Measurements from ENCODE around the gene C4orf17. TPM values are rescaled to one million over a fixed set of nuclear protein-coding genes. Genes with fewer than 3 reads are reported as not detected.

Gene C4orf17
- total RNA-seq, 2 experiments from 2014 or later = not detected

GRCh38 chr4:99586322-99586721, 75.5 kb downstream of the C4orf17 start:
- ChIA-PET POLR2A (no interaction called here), CTCF (no interaction called here)

GRCh38 chr4:99586797-99587196, 76.0 kb downstream of the C4orf17 start:
- Mint-ChIP-seq H3K36me3 (ENCODE audit: low read depth) (no peaks in the 10 kb centered on the region), H3K27me3 (ENCODE audit: low read depth) (peaks cover 11% of the 10 kb centered on the region), H3K4me1 (ENCODE audit: low read depth) (no peaks in the 10 kb centered on the region), H3K4me3 (no peak overlapping the region), H3K9me3 (ENCODE audit: insufficient read depth) (no peaks in the 10 kb centered on the region), H3K27ac (no peak overlapping the region)
- ChIA-PET CTCF (no interaction called here), POLR2A (no interaction called here)
- ATAC-seq (no peak), DNase-seq (no peak)

More at GRCh38 chr4:99586322-99586721, 75.5 kb downstream of the C4orf17 start:
- ATAC-seq (no peak), DNase-seq (no peak)
- Mint-ChIP-seq H3K27me3 (ENCODE audit: low read depth) (peaks cover 11% of the 10 kb centered on the region), H3K36me3 (ENCODE audit: low read depth) (no peaks in the 10 kb centered on the region), H3K27ac (no peak overlapping the region), H3K4me1 (ENCODE audit: low read depth) (no peaks in the 10 kb centered on the region), H3K4me3 (no peak overlapping the region), H3K9me3 (ENCODE audit: insufficient read depth) (no peaks in the 10 kb centered on the region)

GRCh38 chr4:99587309-99587708, 76.5 kb downstream of the C4orf17 start:
- H3K4me3 Mint-ChIP-seq = no peak overlapping the region
- ChIA-PET CTCF (no interaction called here), POLR2A (no interaction called here)
- no peaks in the 10 kb centered on the region for H3K9me3 Mint-ChIP-seq (ENCODE audit: insufficient read depth)
- DNase-seq = no peak
- H3K36me3 Mint-ChIP-seq (ENCODE audit: low read depth) = no peaks in the 10 kb centered on the region
- H3K4me1 Mint-ChIP-seq (ENCODE audit: low read depth) = no peaks in the 10 kb centered on the region
- ATAC-seq = no peak
- no peak overlapping the region for H3K27ac Mint-ChIP-seq
- H3K27me3 Mint-ChIP-seq (ENCODE audit: low read depth) = peaks cover 8% of the 10 kb centered on the region

GRCh38 chr4:99587803-99588202, 77.0 kb downstream of the C4orf17 start:
- no peak for ATAC-seq
- no peaks in the 10 kb centered on the region for H3K4me1 Mint-ChIP-seq (ENCODE audit: low read depth)

DNA sequence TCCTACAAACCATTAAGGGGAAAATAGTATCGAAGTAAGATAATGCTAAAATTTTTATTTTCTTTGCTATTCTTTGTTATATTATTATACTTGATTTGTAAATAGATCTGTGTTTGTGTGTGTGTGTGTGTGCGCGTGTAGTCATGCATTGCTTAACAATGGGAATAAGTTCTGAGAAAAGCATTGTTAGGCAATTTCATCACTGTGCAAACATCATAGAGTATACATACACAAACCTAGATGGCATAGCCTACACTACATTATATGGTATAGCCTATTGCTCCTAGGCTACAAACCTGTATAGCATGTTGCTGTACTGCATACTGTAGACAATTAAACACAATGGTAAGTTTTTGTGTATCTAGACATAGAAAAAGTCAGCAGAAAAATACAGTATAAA, 80.9 kb downstream of the C4orf17 start:
- Mint-ChIP-seq H3K4me1 (ENCODE audit: low read depth) (no peaks in the 10 kb centered on the region), H3K36me3 (ENCODE audit: low read depth) (no peaks in the 10 kb centered on the region), H3K4me3 (no peak overlapping the region), H3K27me3 (ENCODE audit: low read depth) (peaks cover 9% of the 10 kb centered on the region), H3K9me3 (ENCODE audit: insufficient read depth) (no peaks in the 10 kb centered on the region), H3K27ac (no peak overlapping the region)
- CTCF ChIA-PET = no interaction called here
- ATAC-seq = no peak
- POLR2A ChIA-PET = no interaction called here
- no peak for DNase-seq

More at GRCh38 chr4:99587803-99588202, 77.0 kb downstream of the C4orf17 start:
- no peaks in the 10 kb centered on the region for H3K9me3 Mint-ChIP-seq (ENCODE audit: insufficient read depth)
- H3K36me3 Mint-ChIP-seq (ENCODE audit: low read depth) = no peaks in the 10 kb centered on the region
- DNase-seq = no peak
- no peak overlapping the region for H3K4me3 Mint-ChIP-seq
- CTCF ChIA-PET = no interaction called here
- H3K27me3 Mint-ChIP-seq (ENCODE audit: low read depth) = peaks cover 8% of the 10 kb centered on the region
- no peak overlapping the region for H3K27ac Mint-ChIP-seq
- POLR2A ChIA-PET = no interaction called here

Other genes starting within 250 kb of the C4orf17 start
- not detected for gene ADH1A, start 220.0 kb upstream of the C4orf17 start, total RNA-seq
- not detected for gene ADH1B, start 189.6 kb upstream of the C4orf17 start, total RNA-seq
- gene ADH1C, start 158.3 kb upstream of the C4orf17 start, total RNA-seq = not detected
- gene ADH7, start 75.7 kb upstream of the C4orf17 start, total RNA-seq = not detected
- gene TRMT10A, start 53.0 kb downstream of the C4orf17 start, total RNA-seq = 1 to 10 TPM; 7.4 to 8.2 TPM
- gene MTTP, start 63.8 kb downstream of the C4orf17 start, total RNA-seq = under 1 TPM in 1 of 2 experiments, not detected in 1; 0.58 TPM
- not detected for gene C4orf54, start 146.8 kb downstream of the C4orf17 start, total RNA-seq

Measured in activated CD8-positive, alpha-beta T cell treated with anti-CD3 and anti-CD28 coated beads, Interleukin-2, amount 10 ng/mL, durations not matched to agents 7 days and 5 days (primary cell).